Stimulated activated CD4-positive, alpha-beta T cell treated with anti-CD3 and anti-CD28 coated beads, Interleukin-12 subunit alpha, Interleukin-12 subunit beta, amount 100 ng/mL, for 4 hours (primary cell): ENCODE measurements around the gene AOPEP.

Source experiments
- DNase-seq: peaks from one replicate; pipeline ENCODE4 v3.0.0-alpha.2; 2020

Gene AOPEP

DNA sequence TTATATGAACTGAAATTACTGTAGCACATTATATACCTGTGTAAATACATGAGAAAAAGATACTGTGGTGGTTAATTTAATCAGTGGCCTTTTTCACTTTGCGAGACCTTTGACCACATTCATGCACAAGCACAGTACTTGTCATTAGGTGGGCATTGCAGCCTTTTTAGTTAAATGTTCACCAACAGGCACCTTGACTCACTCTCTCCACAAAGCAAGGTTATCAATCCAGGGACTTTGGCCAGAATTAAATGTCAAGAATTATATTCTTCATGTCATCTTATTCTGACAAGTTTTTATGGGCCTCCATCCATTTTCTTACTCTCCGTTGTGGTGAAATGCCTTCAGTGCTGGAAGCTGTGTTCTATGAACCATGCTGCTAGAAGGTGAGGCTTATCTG, 72.2 kb downstream of the AOPEP start:
- no peak for DNase-seq

DNA sequence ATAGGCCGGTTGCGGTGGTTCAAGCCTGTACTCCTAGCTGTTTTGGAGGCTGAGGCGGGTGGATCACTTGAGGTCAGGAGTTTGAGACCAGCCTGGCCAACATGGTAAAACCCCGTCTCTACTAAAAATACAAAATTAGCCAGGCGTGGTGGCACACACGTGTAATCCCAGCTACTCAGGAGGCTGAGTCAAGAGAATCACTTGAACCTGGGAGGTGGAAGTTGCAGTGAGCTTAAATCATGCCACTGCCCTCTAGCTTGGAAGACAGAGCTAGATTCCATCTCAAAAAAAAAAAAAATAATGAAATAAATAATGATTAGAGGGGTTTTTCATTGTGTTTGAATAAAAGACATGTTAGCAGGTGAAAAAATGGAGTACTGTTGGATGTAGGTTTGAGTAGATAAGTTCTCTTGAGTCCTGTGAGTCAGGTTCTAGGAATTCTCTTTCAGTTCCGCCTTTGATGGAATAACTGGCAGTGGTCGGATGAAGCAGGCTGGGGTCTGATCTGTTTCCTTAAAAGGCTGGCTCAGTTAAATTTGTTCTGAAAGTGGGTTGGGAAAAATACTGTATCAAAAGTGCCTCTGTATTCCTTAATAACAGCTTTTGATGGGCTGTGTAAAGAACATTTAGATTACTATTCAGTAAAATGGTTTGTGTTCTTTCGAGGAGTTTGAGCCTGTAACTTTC, 73.2 kb downstream of the AOPEP start:
- no peak for DNase-seq

DNA sequence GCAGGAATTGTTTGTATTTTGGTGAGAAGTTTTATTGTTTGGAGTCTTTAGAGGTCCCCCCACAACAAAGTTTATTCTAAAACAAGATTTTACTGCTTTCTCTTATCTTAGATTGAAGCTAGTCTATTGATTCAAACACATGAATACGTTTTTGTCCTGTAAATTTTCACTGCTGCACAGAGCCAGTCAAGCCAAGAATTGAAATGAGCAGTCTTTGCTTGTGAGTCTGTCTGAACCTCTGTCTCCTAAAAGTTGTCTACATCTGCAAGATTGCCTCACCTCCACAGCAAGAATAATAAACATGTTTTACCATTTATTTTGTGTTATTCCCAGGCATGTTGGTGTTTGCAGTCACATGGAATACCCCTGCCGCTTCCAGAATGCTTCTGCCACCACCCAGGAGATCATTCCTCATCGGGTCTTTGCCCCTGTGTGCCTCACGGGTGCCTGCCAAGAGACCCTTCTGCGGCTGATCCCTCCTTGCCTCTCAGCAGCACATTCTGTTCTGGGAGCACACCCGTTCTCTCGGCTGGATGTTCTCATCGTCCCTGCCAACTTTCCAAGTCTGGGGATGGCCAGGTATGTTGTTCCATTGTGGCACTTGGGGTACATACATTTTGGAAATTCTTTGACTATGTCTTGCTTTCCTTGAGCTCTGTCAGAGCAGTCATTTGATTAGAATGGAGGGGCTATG, 74.1 kb downstream of the AOPEP start:
- no peak for DNase-seq

DNA sequence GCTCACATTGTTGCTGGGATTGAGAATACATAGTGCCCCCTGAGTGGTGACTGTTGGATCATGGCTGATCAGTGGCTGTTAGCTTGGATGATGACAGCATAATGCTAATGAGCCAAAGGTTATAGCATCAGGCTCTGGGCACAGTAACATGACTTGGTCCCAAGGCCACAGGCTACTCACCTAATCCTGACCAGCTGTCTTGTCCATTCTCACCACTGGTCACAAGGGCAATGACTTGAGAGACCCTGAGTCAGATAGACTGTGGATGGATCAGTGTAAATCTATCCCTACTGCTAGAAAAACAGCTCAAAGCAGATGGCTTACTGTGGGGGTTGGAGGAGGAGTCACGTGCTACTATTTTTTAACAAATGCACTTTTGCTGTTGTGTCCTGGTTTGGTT, 74.7 kb downstream of the AOPEP start:
- DNase-seq, result no peak

DNA sequence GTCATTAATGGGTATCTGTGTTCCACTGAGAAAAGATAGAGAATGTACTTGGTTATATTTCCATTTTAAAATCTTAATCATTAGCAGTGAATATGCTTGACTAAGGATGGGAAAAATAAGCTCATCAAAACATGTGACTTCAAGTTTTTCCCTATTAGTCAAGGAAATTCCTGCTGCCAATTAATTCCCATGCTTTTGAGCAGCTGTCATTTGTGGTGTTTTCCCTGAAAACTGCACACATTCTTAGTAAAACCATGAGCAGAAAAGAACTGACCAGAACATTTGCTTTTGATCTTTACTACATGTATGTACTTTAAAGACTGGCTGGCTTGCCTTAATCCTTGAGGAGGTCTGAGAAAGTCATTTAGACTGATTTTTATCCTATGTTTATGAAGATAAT, 75.2 kb downstream of the AOPEP start:
- no peak for DNase-seq

DNA sequence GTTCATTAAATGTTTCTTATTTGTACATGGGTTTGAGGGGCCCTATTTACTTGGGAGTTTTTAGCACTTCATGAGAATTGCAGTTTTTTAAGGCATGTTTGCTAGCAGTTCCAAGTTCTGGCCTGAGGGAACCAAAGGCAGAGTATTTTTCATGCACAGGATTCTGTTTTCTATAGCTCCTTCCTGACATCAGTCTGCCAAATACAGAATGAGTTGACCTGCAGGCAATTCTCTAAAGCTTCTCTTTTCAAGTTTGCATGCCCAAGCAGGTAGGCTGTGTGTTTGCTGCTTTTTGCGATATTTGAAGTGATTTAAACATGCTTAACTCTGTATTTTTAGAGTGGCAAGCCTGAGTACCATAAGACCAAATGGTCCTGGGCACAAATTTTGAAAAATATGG, 75.8 kb downstream of the AOPEP start:
- DNase-seq, result no peak

DNA sequence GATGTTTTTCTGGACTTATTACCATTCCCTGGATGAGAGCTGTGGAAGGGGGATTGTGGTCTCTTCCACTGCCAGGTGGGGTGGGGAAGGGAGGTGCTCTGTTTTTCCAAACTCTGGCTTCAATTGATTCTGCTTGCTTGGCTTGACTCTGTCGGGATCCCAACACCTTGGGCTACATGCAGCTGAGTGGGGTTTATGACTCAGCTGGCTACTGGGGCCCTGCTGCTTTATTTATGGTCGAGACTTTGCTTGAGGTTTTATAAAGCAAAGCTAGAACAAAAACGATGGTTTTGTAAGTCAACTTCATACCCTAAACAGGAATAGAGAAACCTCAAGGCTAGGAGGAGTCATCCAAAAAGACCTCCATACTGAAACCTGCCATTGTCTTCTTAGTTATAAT, 76.3 kb downstream of the AOPEP start:
- no peak for DNase-seq

DNA sequence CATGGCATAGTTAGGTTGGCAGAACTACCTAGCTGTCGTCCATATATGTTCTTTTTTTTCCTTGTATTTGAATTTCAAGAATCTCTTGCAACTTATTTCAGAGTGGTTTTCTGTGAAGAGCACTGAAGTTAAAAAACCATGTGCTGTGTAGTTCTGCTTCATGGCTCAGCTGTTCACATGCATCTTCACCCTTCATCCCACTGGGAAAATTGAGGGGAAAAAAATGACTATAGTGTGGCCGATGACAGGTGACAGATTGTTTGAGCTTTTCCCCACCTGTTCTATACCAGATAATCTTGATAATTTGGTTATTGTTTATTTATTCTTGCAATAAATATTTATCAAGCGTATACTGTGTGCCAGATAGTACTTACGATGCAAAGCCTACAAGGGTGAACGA, 77.8 kb downstream of the AOPEP start:
- no peak for DNase-seq

DNA sequence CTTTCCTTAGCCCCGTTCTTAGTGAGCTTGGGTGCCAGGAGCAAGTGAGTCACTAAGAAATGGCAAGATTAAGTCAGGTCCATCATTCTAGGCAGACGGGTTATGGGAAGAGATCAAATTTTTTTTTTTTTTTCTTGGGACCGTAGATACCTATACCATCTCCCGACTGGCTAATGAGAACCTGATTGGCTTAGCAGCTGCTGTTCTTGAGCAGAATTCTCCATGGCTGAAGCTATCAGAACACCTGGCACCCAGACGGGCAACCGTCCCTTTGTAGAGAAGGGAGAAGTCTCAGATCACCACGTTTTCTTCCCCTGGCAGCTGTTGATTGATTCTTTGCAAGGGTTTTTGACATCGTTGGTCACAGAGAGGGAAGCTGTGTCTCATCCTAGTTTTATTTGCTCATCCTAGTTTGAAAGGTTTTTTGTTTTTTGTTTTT, 78.6 kb downstream of the AOPEP start:
- no peak for DNase-seq

DNA sequence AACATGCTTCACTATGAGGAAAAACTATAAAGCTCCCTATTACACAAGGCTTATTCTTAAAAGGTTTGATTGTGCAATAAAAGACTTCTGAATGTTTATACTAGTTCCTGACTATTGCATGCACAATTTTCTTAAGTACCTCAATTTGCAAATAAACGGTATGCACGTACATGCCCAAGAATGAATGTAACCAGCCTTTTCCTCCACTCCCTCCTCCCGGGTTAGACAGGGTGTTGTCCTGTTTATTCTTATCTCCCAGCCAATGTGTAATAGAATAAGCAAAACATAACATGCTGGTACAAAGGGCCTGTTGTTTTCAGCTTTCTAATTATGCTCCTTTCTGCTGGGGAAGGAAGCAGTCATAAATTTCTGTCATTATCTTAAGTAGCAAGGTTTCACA, 79.1 kb downstream of the AOPEP start:
- no peak for DNase-seq

DNA sequence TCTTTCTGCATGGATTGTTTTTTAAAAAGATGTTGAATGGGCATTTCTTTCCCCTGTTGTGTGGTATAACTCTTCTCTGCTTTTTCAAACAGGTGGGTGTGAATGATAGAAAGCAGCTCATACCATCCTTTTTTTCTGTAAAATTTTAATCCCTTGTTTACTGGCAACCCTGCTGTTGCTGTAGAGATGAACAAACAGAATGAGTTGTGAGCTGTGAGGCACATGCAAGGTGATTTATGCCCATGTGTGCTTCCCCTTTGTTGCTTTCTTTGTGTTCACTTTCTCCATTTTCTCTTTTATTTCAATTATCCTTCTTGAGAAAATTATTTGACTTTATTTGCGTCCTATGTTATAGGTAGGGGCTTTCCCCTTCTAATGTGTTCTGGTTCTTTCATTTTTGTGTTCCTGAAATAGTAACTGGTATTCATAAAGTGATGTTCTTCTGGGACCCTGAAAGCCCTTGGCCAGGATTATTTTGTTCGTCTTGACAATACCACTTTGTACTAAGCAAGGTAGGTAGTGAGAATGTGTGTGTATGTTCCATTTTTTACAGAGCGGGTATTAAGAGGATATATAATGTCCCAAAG, 79.9 kb downstream of the AOPEP start:
- no peak for DNase-seq

DNA sequence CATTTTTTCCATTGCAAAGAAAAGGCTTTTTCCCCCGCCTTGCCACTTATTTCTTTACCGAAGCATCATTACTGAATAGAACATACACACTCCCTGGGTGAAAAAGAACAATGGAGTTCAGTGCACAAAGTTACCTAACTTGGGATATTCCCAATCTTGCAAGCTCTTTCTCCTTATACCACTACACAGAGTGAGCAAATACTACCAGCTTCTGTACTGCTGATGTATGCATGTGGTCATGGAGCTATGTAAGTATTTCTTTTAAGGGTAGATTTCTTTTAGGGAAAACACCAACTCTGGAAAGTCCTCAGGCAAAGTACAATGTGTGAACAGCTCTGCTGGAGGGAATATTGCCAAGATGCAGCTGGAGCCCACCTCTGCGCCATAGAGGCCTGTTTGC, 81.1 kb downstream of the AOPEP start:
- DNase-seq, result no peak

DNA sequence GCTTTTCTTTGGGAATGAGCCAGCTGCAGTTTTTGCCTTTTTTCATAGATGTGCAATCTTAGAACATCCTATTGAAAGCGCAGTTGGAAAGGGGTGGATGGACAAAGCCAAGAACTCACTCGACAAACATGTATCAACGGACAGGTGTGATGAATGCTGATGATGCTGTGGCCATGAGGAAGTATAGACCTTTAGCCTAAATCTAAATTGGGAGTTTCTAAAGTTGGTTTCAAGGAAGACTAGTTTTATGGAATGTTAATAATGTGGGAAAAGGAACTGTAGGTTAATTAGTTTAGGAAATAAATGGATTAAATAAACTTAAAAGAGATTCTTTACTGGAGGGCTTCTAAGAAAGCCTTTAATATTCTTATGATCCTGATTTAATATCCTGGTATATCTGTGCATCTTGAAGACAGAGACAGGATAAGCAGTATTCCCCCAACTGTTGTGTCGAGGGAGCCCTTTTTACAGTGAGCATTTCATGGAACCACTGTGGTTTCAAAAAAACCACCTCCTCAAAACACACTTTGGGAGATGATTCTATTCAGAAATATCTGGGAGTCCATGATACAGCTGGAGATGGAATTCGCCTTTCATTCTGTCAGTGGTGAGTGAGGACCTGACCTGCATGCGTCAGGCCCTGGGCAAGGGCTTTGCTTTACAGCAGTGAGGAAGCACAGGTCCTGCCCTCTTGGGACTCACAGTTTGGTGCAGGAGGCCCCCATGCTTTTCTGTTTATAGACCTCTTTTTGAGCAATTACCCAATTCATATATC, 82.6 kb downstream of the AOPEP start:
- DNase-seq, result no peak

DNA sequence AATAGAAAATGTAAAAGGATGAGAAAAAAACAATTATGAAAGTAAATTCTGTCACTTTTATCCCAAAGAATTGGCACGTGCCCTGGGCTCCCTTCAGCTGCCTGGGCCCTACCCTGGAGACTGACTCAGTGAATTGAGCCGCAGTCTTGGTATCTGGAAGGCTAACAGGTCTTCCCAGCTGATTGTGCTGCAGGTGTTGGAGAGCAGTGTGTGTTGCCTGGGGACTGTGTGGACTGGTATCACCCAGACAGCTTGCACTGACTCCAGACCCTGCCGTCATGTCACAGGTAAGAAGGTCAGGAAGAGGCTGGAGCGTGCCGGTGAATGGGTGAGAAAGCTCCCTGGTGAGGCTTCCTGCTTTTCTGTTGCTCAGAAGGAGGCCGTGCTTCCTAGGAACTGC, 83.3 kb downstream of the AOPEP start:
- no peak for DNase-seq

DNA sequence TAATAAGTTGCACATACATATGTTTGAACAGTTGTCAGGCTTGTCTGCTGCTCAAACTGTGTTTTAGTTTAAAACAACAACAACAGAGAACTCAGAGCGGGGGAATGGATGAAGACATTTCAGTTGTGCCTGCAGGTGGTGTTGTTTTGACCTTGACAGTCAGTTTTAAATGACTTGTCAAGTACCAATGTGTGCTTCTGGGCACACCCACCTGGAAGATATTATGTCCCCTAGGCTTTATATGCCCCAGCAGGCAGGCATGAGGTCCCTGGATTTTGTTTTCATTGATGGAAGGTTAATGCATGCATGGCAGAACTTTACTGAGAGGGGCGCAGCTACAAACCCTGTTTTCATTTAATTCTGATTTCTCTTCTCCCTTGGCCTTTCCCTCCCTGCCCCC, 84.6 kb downstream of the AOPEP start:
- DNase-seq, result no peak

DNA sequence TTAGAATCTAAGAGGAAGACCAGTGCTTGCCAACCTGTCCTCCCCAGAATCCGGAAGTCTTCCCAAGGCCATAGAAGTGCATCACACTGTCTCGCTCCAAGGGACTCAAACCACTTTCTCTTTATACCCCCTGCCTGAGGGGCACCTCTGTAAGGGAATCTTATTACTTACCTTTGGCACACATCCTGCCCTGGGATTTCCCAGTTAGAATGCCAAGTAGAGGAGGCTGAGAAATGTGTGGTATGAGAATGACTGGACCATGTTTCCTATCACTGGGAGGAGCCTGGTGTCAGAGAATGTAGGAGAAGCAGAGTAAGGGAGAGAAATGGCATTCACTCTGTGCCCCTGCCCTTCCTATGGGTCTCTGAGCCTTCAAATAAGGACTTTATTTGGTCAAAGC, 85.8 kb downstream of the AOPEP start:
- no peak for DNase-seq

DNA sequence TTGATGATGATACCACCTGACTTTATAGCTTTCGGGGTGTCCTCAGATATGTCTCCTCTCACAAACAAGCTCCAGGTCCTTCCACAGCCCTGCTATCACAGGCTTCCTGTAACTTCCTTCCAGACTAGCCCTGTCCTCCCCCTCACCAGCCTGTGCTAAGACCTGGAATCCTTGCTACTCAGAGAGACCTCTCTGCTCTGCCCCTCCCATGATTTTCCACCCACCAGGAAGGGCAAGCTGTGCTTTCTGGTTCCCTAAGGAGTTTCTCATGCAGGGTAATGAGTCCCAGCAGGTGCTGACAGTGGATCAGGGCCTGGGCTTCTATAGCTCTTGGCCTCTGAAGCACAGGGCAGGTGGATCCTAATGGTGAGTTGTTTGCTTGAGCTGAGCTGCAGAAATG, 86.9 kb downstream of the AOPEP start:
- no peak for DNase-seq

DNA sequence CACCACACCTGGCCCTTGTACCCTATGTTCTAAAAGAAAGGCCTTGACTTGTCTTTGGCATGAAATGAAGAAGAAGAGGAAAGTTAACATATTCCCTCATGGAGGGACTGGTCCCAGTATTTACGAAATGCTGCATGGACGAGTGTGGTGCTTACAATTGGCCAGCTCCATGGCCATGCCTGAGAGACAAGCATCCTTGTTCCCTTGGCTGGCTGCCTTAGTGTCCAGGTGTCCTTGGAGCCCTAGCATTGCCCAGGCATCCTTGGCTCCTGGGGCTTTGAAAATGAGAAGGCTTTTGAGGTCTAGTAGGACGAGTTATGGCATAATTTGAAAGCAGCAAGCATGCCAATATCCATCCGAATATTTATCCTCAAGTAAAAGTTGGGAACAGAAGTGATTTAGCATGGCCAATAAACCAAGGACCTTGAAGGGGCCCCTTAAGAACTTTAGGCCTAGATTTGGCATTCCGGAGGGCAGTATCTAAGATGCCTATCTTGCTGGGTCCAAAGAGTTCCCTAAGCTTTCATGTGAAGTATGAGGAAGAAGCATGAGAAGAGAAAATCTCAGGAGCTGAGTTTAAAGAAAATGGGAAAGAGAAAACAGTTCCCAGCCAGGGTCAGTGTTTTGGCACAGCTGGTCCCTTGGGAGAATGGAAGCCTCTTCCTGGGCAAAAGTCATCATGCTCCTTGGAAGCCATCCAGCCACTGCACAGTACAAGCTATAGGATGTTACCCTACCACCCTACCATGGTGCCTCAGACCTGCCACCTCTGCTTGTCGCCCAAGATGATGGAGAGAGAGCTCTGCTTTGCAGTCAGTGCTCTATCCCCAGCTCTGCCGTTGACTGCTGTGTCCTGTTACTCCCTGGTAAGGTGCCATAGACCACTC, 91.0 kb downstream of the AOPEP start:
- no peak for DNase-seq

DNA sequence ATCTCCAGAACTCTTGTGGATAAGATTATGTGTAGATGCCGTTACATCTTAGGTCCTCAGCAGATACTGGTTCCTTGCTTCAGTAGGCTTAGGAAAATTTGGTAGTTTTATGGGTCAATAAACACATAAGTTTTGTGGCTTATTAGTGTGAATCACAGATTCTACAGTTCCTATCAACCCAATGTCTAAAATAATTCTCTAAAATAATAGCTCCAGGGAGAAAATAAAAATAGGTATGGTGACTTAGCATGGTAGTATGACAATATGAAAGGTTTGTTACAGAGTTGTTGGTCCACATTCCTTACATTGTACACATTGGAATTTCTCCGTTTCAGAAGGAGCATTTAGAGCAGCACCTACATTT, 91.7 kb downstream of the AOPEP start:
- no peak for DNase-seq

DNA sequence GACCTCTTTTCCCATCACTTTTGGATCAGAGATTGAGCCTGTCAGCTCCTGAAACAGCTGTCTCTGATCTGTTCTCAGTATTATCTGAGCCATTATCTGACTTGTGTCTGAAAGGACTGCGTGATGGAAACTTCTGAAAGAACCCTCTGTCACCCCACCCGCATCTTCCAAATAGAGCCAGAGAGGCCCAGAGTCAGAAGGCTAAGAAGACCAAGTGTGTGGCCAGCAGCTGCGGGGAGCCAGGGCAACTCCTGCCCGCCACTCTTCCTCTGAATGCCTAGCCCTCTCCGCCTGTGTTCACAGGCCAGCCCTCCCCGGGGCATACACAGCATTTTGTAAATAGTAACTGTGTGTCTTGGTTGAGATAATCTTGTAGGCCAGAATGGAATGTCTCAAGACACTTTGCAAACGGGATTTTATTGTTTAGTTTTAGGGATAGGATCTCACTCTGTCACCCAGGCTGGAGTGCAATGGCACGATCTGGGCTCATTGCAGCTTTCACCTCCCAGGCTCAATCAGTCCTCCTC, 92.7 kb downstream of the AOPEP start:
- no peak for DNase-seq

DNA sequence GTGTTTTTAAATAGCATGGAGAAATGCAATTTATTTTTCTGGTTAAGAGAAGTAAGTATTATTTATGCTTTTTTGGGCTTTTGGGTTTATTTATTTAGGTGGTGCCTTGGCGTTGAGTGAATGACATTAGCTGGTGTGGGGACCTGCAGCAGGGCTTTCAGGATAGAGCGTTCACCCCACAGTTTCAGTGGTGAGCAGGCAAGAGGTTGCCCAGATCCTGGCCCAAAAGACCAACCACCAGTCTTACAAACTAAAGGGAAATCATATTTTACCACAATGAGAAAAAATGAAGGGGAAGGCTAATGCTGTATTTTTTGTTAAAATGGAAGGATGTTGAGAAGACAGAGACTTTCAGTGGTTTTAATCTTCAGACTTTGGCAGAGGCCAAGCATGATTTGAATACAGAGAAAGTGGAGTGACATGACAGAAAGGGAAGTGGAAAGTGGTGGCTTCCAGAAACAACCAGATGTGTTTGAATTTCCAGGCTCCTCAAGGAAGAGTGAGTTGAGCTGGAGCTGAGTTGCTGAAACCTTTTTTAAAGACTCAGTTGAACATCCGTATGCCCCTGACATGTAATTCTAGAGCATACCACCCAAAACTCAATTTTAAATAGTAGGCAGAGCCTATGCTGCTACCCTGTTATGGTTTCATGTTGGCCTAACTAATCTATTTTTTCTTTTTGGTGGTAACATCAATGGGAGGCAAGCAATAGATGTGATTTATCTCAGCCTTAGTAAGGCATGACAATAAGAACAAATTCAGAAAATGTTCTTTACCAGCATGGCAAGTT, 94.8 kb downstream of the AOPEP start:
- DNase-seq, result no peak

DNA sequence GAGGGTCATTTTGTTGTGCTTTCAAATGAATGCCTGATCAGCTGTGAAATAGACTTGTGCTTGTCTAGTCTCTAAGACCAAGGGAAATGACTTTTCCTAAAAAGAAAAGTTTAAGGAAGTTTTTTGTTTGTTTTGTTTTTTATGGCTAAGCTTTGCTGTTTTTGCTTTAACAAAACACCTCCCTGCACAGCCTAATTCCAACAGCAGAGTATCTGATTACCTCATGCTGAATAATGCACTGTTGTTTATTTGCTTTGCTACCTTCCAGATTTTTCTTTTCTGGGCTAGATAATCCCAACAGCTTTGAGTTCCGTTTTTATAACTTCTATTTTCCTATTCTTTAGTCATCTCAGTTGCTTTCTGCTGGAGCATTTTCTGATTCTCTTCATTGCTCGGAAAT, 95.8 kb downstream of the AOPEP start:
- DNase-seq, result no peak
